ENCODE data around the gene LITAFD.
A peak's percentile ranks its signal among the peaks of the same experiment; 100 is the strongest.

The LITAFD gene

GRCh38 chr16:8924214-8924613 is 42.1 kb downstream of the LITAFD start:
- DNase-seq: no peak

- DNase-seq: no peak
These were observed 43.3 kb downstream of the LITAFD start for GRCh38 chr16:8925455-8925854.

- no peak for DNase-seq
These were observed 44.7 kb downstream of the LITAFD start for GRCh38 chr16:8926827-8927226.

GRCh38 chr16:8928467-8928957 is 46.4 kb downstream of the LITAFD start:
- DNase-seq: no peak

GRCh38 chr16:8929086-8929748 is 47.1 kb downstream of the LITAFD start:
- no peak for DNase-seq

GRCh38 chr16:8931859-8932258 is 49.7 kb downstream of the LITAFD start:
- DNase-seq: peak; percentile 46

- DNase-seq: no peak
These were observed 52.5 kb downstream of the LITAFD start for GRCh38 chr16:8934601-8935000.

Measured in CD4-positive, alpha-beta T cell treated with Interleukin-4 for 4 hours (primary cell).